Loucy (cell line): ENCODE results near the gene MAP1S.
A peak's percentile ranks its signal among the peaks of the same experiment; 100 is the strongest.

Source experiments
- H2AFZ ChIP-seq: fragments of 200-600 bp; sonication (generic); 2 replicates; pipeline ENCODE4 v1.6.0; 2016; ENCODE audit warnings: antibody characterized with exemption, mild to moderate bottlenecking, low read length, moderate library complexity
- H3F3A ChIP-seq: fragments of 200-600 bp; 2 replicates; pipeline ENCODE4 v1.6.0; 2016; ENCODE audit warnings: antibody characterized with exemption, low read depth, mild to moderate bottlenecking
- H3K27me3 ChIP-seq: fragments of 200-600 bp; sonication (generic); 2 replicates; pipeline ENCODE4 v1.6.1; 2014; ENCODE audit warnings: low read length, mild to moderate bottlenecking; ENCODE audit not compliant: insufficient read depth, poor library complexity, severe bottlenecking
- H3K36me3 ChIP-seq: fragments of 200-600 bp; sonication (generic); 2 replicates; pipeline ENCODE4 v1.6.1; 2016; ENCODE audit warnings: low read length; ENCODE audit not compliant: insufficient read depth
- H3K4me1 ChIP-seq: fragments of 200-600 bp; sonication (generic); 2 replicates; pipeline ENCODE4 v1.5.1; 2014; ENCODE audit warnings: low read length, mild to moderate bottlenecking; ENCODE audit not compliant: insufficient read depth, poor library complexity, severe bottlenecking
- H3K4me2 ChIP-seq: fragments of 200-600 bp; sonication (generic); 2 replicates; pipeline ENCODE4 v1.6.0; 2014; ENCODE audit warnings: antibody characterized with exemption, low read length, low read depth, mild to moderate bottlenecking; ENCODE audit not compliant: poor library complexity, severe bottlenecking
- H3K4me3 ChIP-seq: fragments of 200-600 bp; sonication (generic); 2 replicates; pipeline ENCODE4 v1.5.1; 2014; ENCODE audit warnings: low read length, mild to moderate bottlenecking, mixed read lengths; ENCODE audit not compliant: poor library complexity, severe bottlenecking
- H3K79me2 ChIP-seq: fragments of 200-600 bp; sonication (generic); 2 replicates; pipeline ENCODE4 v1.6.1; 2014; ENCODE audit warnings: low read length; ENCODE audit not compliant: insufficient read depth
- H3K9ac ChIP-seq: fragments of 200-600 bp; sonication (generic); 2 replicates; pipeline ENCODE4 v1.6.0; 2014; ENCODE audit warnings: mild to moderate bottlenecking, low read depth, low read length, moderate library complexity; ENCODE audit not compliant: poor library complexity, severe bottlenecking
- H3K9me2 ChIP-seq: fragments of 200-600 bp; sonication (generic); replicated peaks from 2 replicates; pipeline ENCODE4 v1.6.1; 2016; ENCODE audit warnings: low read depth, low read length, mixed read lengths
- H3K9me3 ChIP-seq: fragments of 200-600 bp; sonication (generic); 2 replicates; pipeline ENCODE4 v1.6.1; 2014; ENCODE audit warnings: mild to moderate bottlenecking, antibody characterized with exemption, low read length, low read depth; ENCODE audit not compliant: insufficient read depth
- H4K20me1 ChIP-seq: fragments of 200-600 bp; sonication (generic); 2 replicates; pipeline ENCODE4 v1.6.0; 2014; ENCODE audit warnings: antibody characterized with exemption, low read length, mild to moderate bottlenecking; ENCODE audit not compliant: insufficient read depth, poor library complexity, severe bottlenecking
- EZH2phosphoT487 ChIP-seq: fragments of 200-600 bp; IDR thresholded peaks from 2 replicates; pipeline ENCODE4 v1.6.1; 2018; ENCODE audit warnings: antibody characterized with exemption, mild to moderate bottlenecking, moderate library complexity, borderline replicate concordance
- TF ChIP-seq, protein P1 (sequence below): fragments of 200-600 bp; sonication (generic); conservative IDR thresholded peaks from 2 replicates; pipeline ENCODE4 v1.5.1; 2014; ENCODE audit warnings: mild to moderate bottlenecking, antibody characterized with exemption, low read length

The MAP1S gene

GRCh38 chr19:17721111-17721628 is 1.9 kb downstream of the MAP1S start:
- TF ChIP-seq, protein P1, sequence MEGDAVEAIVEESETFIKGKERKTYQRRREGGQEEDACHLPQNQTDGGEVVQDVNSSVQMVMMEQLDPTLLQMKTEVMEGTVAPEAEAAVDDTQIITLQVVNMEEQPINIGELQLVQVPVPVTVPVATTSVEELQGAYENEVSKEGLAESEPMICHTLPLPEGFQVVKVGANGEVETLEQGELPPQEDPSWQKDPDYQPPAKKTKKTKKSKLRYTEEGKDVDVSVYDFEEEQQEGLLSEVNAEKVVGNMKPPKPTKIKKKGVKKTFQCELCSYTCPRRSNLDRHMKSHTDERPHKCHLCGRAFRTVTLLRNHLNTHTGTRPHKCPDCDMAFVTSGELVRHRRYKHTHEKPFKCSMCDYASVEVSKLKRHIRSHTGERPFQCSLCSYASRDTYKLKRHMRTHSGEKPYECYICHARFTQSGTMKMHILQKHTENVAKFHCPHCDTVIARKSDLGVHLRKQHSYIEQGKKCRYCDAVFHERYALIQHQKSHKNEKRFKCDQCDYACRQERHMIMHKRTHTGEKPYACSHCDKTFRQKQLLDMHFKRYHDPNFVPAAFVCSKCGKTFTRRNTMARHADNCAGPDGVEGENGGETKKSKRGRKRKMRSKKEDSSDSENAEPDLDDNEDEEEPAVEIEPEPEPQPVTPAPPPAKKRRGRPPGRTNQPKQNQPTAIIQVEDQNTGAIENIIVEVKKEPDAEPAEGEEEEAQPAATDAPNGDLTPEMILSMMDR = no peak
- no peak for TF ChIP-seq EZH2phosphoT487
- peaks cover 31% of the 10 kb centered on the region for H4K20me1 ChIP-seq
- peak overlapping the region; percentile 84 for H3K9ac ChIP-seq
- no peaks in the 10 kb centered on the region for H3K9me2 ChIP-seq
- peaks cover 26% of the 10 kb centered on the region; the same call in 1 of the 2 replicates for H3K36me3 ChIP-seq
- peak overlapping the region; percentile 87 for H3K4me2 ChIP-seq
- H2AFZ ChIP-seq = no peak overlapping the region
- H3F3A ChIP-seq = no peaks in the 10 kb centered on the region
- peaks cover 58% of the 10 kb centered on the region for H3K79me2 ChIP-seq
- H3K4me1 ChIP-seq = peaks cover 30% of the 10 kb centered on the region
- peak overlapping the region; percentile 90 for H3K4me3 ChIP-seq
- no peaks in the 10 kb centered on the region for H3K27me3 ChIP-seq
- H3K9me3 ChIP-seq = no peaks in the 10 kb centered on the region

GRCh38 chr19:17721821-17722220 is 2.5 kb downstream of the MAP1S start:
- peak overlapping the region; percentile 84 for H3K9ac ChIP-seq
- peaks cover 33% of the 10 kb centered on the region; the same call in 1 of the 2 replicates for H3K36me3 ChIP-seq
- H3K79me2 ChIP-seq = peaks cover 58% of the 10 kb centered on the region
- H3K4me3 ChIP-seq = peak overlapping the region; percentile 90
- H3K4me1 ChIP-seq = peaks cover 30% of the 10 kb centered on the region
- H3K9me3 ChIP-seq = no peaks in the 10 kb centered on the region
- TF ChIP-seq, protein P1 = no peak
- TF ChIP-seq EZH2phosphoT487 = no peak
- peaks cover 34% of the 10 kb centered on the region for H4K20me1 ChIP-seq
- H3F3A ChIP-seq = no peaks in the 10 kb centered on the region
- H2AFZ ChIP-seq = no peak overlapping the region
- H3K27me3 ChIP-seq = no peaks in the 10 kb centered on the region
- peak overlapping the region; percentile 87 for H3K4me2 ChIP-seq
- H3K9me2 ChIP-seq = no peaks in the 10 kb centered on the region

- TF ChIP-seq EZH2phosphoT487 = no peak
- TF ChIP-seq, protein P1 = no peak
- H4K20me1 ChIP-seq = peaks cover 34% of the 10 kb centered on the region
- no peaks in the 10 kb centered on the region for H3K27me3 ChIP-seq
- no peak overlapping the region for H3K4me3 ChIP-seq
- no peaks in the 10 kb centered on the region for H3K9me2 ChIP-seq
- H3K4me2 ChIP-seq = peak overlapping the region; percentile 87
- H3K9ac ChIP-seq = no peak overlapping the region
- no peaks in the 10 kb centered on the region for H3F3A ChIP-seq
- H3K4me1 ChIP-seq = peaks cover 30% of the 10 kb centered on the region
- no peaks in the 10 kb centered on the region for H3K9me3 ChIP-seq
- no peak overlapping the region for H2AFZ ChIP-seq
- H3K36me3 ChIP-seq = peaks cover 42% of the 10 kb centered on the region; the same call in 1 of the 2 replicates
- peaks cover 59% of the 10 kb centered on the region for H3K79me2 ChIP-seq
Observed at GRCh38 chr19:17722655-17723240, 3.5 kb downstream of the MAP1S start.
